ENCODE measurements around the gene IFITM5.

IFITM5 gene

DNA sequence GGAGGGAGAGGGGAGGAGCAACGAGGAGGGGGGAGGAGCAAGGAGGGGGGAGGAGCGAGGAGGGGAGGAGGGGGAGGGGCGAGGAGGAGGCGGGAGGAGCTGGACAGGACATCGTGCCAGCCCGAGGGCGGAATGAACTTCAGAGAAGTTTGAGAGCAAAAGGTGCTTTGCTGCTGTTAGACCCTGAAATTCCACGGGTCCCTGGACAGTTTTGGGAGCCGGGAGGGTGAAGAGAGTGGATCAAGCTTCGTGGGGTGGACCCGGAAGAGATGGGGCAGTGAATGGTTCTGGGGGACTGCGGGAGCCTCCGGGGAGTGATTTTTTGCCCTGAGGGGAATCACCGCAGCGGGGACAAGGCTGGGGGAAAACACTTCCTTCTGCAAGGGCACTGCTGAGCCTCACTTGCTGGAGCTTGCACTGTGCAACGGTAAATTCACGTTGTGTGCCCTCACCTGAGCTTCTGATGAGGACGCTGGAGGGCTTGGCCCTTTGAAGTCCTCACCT, 31.8 kb downstream of the IFITM5 start:
- no peak for DNase-seq (ENCODE audit: low read depth, low spot score)

DNA sequence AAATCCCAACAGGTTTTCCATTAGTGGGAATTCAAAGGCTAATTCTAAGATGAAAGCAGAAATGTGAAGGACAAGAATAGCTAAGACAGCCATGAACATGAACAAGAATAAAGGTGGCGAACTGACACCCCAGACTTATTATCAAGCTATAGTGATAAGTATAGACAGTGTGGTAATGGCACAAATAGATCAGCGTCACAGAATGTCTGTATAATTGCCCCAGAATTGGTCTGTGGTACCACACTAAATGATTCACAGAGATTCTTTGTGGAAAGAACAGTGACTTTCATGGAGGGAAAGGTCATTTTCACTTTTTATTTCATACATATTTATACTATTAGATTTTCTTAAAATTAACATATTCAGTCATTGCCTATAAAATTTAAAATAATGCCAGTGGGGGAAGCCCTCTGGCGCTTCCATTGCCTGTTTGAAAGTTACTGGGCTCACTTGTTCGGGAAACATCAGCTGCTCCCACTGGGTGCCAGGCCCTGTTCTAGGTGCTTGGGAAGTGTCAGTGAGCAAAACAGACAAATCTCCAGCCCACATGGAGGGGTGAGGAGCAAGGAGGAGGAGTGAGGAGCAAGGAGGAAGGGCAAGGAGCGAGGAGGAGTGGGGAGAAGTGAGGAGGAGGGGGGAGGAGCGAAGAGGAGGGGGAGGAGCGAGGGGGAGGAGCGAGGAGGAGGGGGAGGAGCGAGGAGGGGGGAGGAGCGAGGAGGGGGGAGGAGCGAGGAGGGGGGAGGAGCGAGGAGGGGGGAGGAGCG, 32.5 kb downstream of the IFITM5 start:
- DNase-seq (ENCODE audit: low read depth, low spot score) = no peak

DNA sequence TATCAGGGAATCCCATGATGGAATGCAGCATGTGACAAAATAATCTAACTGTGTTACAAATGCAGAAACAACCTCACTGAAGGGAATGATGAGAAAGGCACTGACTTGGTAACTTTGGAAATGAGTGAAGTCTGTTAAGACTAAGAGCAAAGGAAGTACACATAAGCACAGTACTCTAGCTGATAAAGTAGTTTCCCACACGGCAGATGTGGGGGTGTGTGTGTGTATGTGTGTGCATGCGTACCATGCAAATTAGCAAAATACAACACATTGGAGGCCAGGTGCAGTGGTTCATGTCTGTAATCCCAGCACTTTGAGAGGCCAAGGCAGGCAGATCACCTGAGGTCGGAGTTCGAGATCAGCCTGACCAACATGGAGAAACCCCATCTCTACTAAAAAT, 37.7 kb downstream of the IFITM5 start:
- no peak for DNase-seq (ENCODE audit: low read depth, low spot score)

DNA sequence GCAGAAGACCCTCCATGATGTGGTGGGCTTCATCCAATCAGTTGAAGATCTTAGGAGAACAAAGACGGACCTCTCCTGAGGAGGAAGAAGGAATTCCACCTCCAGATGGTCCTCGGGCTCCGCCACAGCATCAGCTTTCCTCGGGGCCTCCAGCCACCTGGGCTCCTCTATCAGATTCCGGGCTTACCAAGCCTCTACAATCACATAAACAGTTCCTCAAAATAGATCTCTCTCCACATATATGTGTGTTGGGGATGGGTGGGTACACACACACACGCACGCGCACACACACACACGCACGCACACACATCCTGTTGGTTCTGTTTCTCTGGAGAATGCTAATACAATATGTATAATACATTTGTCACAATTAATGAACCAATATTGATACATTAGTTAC, 39.9 kb downstream of the IFITM5 start:
- DNase-seq (ENCODE audit: low read depth, low spot score) = no peak

DNA sequence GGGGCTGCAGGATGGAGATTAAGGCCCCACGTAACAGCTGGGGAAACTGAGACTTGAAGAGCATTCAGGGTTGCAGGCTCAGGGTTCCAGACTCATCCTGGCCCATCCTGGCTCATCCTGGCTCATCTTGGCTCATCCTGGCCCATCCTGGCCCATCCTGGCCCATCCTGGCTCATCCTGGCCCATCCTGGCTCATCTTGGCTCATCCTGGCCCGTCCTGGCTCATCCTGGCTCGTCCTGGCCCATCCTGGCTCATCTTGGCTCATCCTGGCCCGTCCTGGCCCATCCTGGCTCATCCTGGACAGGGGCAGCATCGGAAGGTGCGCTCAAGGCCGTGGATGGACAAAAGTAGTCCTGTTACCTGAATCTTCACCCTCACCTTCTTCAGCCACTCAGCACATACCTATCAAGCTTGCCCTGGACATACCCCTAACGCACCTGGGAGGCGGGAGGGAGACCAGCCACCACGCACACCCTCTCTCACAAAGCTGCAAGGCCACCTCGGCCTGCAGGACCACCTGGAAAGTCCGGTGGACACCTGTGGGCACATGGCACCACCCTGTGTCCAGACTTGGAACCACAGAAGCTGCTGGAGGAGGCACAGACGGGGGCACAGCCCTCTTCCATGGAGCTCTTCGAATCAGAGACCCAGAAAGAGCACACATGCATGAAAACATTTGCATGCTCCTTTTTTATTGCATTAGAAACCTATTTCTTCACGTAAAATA, 41.4 kb downstream of the IFITM5 start:
- no peak for DNase-seq (ENCODE audit: low read depth, low spot score)

DNA sequence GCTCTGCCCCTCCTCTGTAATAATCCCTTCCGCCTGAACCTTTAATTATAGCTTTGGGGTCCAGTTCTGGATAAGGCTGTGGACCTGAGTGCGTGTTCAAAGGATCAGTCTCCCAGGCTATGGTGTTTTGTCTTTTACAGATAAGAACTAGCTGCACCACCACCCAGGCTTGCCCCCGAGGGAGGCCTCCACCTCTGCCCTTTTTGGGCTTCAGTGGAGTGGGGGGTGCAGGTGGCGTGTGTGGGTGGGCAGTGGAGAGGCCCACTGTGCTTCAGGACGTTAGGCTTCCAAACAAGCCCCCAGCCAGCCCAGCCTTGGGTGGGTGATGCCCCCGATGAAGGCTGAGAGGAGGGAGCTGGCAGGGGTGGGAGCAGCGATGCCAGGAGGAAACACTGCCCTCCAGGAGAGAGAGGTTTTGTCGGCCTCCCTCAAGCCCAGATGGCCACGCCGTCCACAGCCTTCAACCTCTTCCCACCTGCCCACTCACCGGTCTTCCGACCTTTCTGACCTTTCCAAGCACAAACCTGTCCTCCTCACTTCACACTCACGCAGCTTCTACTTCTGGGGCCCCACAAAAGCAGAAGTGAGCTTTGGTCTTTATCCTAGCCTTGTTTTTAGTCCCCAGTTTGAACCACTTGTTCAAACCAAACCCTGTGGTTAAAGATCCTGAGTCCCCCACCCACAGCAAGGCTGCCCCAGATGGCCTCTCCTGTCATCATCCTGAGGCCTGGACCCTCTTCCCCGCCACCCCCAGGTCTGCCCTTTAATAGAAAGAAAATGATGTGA, 42.2 kb downstream of the IFITM5 start:
- no peak for DNase-seq (ENCODE audit: low read depth, low spot score)

DNA sequence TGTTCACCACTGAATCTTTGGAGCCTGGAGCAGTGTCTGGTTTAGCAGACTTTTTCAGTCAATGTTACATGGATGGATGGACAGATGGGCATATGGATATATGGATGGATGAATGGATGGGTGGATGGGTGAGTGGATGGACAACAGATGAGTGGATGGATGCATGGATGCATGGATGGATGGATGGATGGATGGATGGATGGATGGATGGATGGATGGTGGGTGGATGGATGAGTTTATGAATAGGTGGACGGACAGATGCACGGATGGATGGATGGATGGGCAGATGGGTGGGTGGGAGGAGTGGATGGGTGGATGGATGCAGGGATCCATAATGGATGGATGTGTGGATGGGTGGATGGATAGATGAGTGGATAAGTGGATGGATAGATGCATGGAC, 43.5 kb downstream of the IFITM5 start:
- DNase-seq (ENCODE audit: low read depth, low spot score) = no peak

DNA sequence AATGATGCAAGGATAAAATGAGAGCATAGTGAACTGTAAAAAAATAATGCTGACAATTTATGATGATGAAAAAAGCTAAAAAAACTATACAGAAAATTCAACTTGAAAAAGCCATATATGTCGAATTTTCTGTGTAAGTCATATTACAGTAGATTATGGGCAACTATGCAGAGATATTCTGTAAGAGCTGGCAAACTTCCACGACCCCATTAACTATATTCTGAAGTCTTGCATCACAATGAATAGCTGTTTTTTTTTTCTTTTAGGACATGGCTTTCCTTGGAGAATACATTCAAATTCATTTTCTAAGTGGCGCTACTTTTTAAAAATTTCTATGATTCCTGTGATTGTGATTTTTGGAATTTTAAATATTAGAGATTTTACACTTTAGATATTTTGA, 44.1 kb downstream of the IFITM5 start:
- no peak for DNase-seq (ENCODE audit: low read depth, low spot score)

DNA sequence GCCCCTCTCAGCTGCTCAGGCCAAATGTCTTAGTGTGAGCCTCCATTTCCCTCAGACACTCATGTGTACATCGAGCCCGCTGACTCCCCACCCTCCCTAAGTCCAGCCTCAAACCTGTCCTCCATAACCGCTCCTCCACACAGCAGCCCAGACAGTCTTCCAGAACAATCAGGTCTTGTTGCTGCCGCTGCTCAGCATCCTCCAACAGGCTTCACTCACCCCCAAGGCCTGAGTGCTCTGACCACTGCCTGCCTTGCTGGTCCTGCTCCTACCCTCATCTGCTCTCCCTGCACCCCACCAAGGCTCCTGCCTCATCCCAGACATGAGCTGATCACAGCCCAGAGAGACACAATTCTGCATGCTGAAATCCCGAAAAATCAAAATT, 45.4 kb downstream of the IFITM5 start:
- DNase-seq (ENCODE audit: low read depth, low spot score) = no peak

DNA sequence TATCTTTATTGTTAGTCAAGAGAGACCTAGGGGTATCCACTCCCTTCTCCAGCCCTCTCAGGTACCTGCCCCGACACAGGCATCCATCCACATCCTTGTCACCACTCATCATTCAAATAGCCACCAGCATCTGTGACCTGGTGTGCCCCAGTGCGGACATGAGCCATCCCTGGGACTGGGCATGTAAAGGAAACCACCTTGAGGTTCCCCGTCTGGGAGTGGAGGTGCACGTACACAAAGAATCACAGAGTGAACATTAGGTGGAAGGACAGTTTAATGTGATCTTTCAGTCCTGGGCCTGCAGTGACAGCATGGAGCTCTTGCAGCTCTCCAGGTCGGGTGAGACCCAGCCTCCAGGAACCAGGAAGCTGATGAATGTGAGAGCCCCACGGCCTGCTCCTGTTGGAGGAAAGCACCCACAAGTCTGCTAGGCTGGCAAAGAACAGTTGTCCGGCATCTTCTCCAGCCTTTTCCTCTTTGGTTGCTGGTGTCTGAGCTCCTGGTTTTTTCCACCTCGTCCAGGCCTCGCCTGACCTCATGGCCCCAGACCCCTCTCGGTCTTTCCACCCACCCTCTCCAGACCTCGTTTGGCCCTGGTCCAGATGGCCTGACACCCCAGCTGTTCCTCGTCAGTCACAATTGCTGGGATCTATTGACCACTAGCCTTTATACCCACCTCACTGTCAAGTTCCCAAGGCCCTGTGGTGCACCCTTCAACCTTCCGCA, 46.0 kb downstream of the IFITM5 start:
- no peak for DNase-seq (ENCODE audit: low read depth, low spot score)

DNA sequence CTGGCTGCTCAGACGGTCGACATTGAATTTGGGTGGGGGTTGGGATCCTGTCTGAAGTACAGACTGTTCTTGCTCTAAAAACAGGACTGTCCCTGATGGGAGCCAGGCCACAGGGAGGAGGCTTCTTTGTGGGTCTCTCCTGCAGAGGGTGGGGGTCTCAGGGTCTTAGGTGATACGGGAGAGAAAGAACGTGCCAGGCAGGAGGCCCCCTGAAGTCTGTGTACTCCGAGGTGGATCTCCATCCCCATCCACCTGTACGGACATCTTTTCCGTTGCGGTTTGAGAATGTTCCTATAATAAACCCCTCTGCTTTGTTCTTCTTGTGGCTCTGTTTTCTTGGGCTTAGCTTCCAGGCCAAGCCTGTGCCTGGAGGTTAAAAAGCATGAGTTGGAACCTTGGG, 46.7 kb downstream of the IFITM5 start:
- no peak for DNase-seq (ENCODE audit: low read depth, low spot score)

DNA sequence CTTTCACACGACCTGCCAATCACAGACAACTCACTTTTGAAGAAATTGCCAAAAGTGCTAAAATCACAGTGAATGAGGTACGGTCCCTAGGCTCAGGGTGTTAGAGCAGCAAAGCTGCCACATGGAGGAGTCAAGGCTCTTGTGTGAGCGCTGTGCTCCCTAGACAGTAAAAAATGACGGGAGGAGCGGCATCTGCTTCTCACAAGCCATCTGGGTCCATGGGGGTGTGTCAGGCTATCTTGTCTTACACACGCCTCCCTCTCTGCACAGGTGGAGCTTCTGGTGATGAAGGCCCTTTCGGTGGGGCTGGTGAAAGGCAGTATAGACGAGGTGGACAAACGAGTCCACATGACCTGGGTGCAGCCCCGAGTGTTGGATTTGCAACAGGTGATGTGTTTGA, 47.8 kb downstream of the IFITM5 start:
- no peak for DNase-seq (ENCODE audit: low read depth, low spot score)

DNA sequence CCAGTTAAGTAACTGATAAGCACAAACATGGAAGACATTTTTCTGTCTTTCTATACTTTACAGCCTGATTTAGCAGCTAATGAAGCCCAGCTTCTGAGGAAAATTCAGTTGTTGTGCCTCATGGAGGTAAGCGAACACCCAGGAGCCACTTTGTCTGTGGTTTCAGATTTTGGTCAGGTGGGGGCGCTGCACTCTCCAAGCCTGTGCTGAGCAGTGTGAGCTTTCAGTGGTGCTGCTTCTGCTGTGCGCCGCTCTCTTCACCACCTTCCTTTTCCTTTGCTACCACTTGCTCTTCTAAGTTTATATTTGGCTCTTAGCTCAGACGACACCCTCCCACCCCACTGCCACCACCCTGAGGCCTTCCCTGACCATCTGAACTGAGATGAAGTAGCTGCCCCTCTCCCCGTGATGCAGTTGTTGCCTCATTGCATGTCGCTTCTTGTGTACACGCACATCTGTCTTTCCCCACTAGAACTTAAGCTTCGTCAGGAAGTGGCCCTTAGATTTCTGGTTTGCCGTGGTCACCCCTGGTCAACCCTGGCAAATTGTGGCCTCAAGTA, 48.5 kb downstream of the IFITM5 start:
- no peak for DNase-seq (ENCODE audit: low read depth, low spot score)

DNA sequence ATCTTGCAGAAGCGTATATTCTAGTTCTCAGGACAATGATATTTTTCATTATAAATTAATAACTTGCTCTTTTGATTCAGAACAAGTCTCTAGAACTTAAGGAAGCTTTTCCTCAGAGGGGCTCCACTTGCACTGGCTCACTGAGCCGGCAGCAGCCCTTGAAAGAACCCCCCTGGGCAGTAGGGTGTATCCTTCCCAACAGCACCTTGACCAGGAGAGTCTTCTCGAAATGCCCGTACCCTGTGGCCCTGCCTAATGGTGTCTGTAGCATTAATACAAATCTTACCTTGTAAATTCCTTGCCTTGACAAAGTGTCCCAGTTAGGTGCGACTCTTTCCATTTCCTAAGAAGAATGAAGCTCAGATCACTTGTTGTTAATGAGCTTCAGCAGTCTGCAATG, 49.1 kb downstream of the IFITM5 start:
- DNase-seq (ENCODE audit: low read depth, low spot score) = no peak

DNA sequence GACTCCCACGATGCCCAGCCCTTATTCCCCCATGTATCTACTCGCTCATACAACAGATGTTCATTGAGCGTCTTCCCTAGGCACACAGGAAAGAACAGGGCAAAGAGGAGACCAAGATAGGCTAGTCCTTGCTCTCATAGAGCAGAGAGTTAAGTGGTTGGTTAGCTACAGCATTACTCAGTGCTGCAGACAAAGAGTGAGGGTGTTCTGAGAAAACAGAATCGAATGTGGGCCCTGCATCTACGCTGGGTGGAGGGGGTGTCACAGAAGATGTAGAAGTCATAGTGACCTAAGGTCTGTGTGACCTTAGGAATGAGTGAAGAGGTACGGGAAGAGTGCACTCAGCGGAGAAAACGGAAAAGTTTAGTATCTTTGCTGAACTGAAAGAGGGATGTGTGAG, 50.3 kb downstream of the IFITM5 start:
- DNase-seq (ENCODE audit: low read depth, low spot score) = no peak
